Activated naive CD4-positive, alpha-beta T cell treated with anti-CD3 and anti-CD28 coated beads for 36 hours (primary cell): Measurements from ENCODE around the gene NUP98. TPM values are rescaled to one million over a fixed set of nuclear protein-coding genes. Genes with fewer than 3 reads are reported as not detected.
A peak's percentile ranks its signal among the peaks of the same experiment; 100 is the strongest.
"Not testable (repeated sequence)": the region's sequence is repeated elsewhere in the genome, so short reads cannot be mapped to it uniquely, and the experiment has no call there.

ENCODE experiments used
- CTCF ChIA-PET: fragments of 350-600 bp; sonication (Branson Sonifier 250); formaldehyde crosslinking; loops from one replicate; lab custom pipeline; 2021; ENCODE audit warnings: antibody characterized with exemption; lab: Charles Lee
- DNase-seq: peaks from one replicate; pipeline ENCODE4 v3.0.0-alpha.2; 2020
- H3K27ac Mint-ChIP-seq: one replicate; pipeline ENCODE4 v1.8.0; 2021; ENCODE audit warnings: mild to moderate bottlenecking, mixed read lengths
- H3K27me3 Mint-ChIP-seq: one replicate; pipeline ENCODE4 v1.8.0; 2021; ENCODE audit warnings: low read depth, mixed read lengths
- H3K36me3 Mint-ChIP-seq: one replicate; pipeline ENCODE4 v1.8.0; 2021; ENCODE audit warnings: low read depth, mixed read lengths
- H3K4me1 Mint-ChIP-seq: one replicate; pipeline ENCODE4 v1.8.0; 2021; ENCODE audit warnings: low read depth, mixed read lengths
- H3K4me3 Mint-ChIP-seq: one replicate; pipeline ENCODE4 v1.8.0; 2021; ENCODE audit warnings: mild to moderate bottlenecking, moderate library complexity, mixed read lengths
- H3K9me3 Mint-ChIP-seq: one replicate; pipeline ENCODE4 v1.8.0; 2021; ENCODE audit warnings: mixed read lengths
- intact Hi-C: fragments of 100-400 bp; cut with micrococcal nuclease; formaldehyde crosslinking; loops from one replicate; pipeline ENCODE4 v1.15.1; 2023
- total RNA-seq, 2 experiments: library from RNA; stranded (reverse); gene quantifications; one replicate each; pipeline ENCODE4 v1.2.3, GENCODE V29; 2021

Gene NUP98
- total RNA-seq, 2 experiments from 2014 or later: 90.8 to 97.6 TPM

GRCh38 chr11:3796002-3796311 lies 1.4 kb downstream of the NUP98 start:
- CTCF ChIA-PET: interaction anchor here (0.8 to 1.8 kb wide), 4 partner anchors 10 to 278 kb away, joined by 3 to 14 read pairs (median 4); partner anchors contain the start of gene PGAP2
- Mint-ChIP-seq H3K27ac (peak overlapping the region; percentile 98), H3K4me1 (peaks cover 60% of the 10 kb centered on the region), H3K27me3 (no peaks in the 10 kb centered on the region), H3K36me3 (peaks cover 33% of the 10 kb centered on the region), H3K9me3 (no peaks in the 10 kb centered on the region), H3K4me3 (peak overlapping the region; percentile 98)
- intact Hi-C loops: loop anchor here (5.0 kb wide), 1 partner anchor 804 kb away; the partner anchor contains the start of gene NAP1L4
- DNase-seq: no peak

GRCh38 chr11:3795131-3796001 lies 2.0 kb downstream of the NUP98 start:
- CTCF ChIA-PET: interaction anchor here (0.5 to 1.8 kb wide), 5 partner anchors 10 to 278 kb away, joined by 3 to 14 read pairs (median 3); partner anchors contain the start of gene PGAP2

GRCh38 chr11:3794387-3794786 lies 3.0 kb downstream of the NUP98 start:
- DNase-seq, H3K4me3 Mint-ChIP-seq, H3K27me3 Mint-ChIP-seq, intact Hi-C loops, CTCF ChIA-PET, H3K9me3 Mint-ChIP-seq: not testable (repeated sequence)
- peaks cover 62% of the 10 kb centered on the region for H3K4me1 Mint-ChIP-seq
- H3K27ac Mint-ChIP-seq: peak overlapping the region; percentile 41
- peaks cover 40% of the 10 kb centered on the region for H3K36me3 Mint-ChIP-seq

More at GRCh38 chr11:3795131-3796001, 2.0 kb downstream of the NUP98 start:
- Mint-ChIP-seq H3K27ac (peak overlapping the region; percentile 98), H3K27me3 (no peaks in the 10 kb centered on the region), H3K36me3 (peaks cover 38% of the 10 kb centered on the region), H3K4me1 (peaks cover 63% of the 10 kb centered on the region), H3K9me3 (no peaks in the 10 kb centered on the region), H3K4me3 (peak overlapping the region; percentile 98)
- intact Hi-C loops: loop anchor here (5.0 kb wide), 1 partner anchor 803 kb away; the partner anchor contains the start of gene NAP1L4
- DNase-seq: no peak

GRCh38 chr11:3786781-3787428 lies 10.4 kb downstream of the NUP98 start:
- intact Hi-C loops: no loop called here
- no peaks in the 10 kb centered on the region for H3K9me3 Mint-ChIP-seq
- peaks cover 34% of the 10 kb centered on the region for H3K36me3 Mint-ChIP-seq
- no peak for DNase-seq
- CTCF ChIA-PET: no interaction called here
- peak overlapping the region; percentile 50 for H3K27ac Mint-ChIP-seq
- peaks cover 75% of the 10 kb centered on the region for H3K4me1 Mint-ChIP-seq
- H3K27me3 Mint-ChIP-seq: no peaks in the 10 kb centered on the region
- H3K4me3 Mint-ChIP-seq: no peak overlapping the region

DNA sequence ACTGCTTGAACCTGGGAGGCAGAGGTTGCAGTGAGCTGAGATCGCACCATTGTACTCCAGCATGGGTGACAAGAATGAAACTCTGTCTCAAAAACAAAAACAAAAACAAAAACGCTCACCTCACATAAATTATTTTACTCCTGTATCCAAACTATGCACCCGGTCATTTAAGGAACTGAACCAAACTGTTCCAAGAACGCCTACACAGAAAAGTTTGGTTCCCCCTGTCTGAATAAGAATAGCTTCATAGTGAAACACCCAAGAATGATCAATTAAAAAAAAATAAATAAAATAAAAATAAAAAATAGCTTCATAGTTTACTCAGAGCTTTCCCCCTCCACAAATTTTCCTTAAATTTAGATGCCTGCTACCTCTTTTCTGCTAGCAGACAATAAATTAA lies 13.7 kb downstream of the NUP98 start:
- CTCF ChIA-PET: interaction anchor here (1.6 to 6.5 kb wide), 2 partner anchors 25 to 71 kb away, joined by 3 to 54 read pairs; partner anchors contain the start of gene PGAP2
- no peak for DNase-seq
- Mint-ChIP-seq H3K27ac (peak overlapping the region; percentile 72), H3K36me3 (peaks cover 39% of the 10 kb centered on the region), H3K4me3 (no peak overlapping the region), H3K27me3 (no peaks in the 10 kb centered on the region), H3K4me1 (peaks cover 65% of the 10 kb centered on the region), H3K9me3 (no peaks in the 10 kb centered on the region)
- intact Hi-C loops: no loop called here

GRCh38 chr11:3782963-3783362 lies 14.4 kb downstream of the NUP98 start:
- H3K9me3 Mint-ChIP-seq: no peaks in the 10 kb centered on the region
- H3K4me3 Mint-ChIP-seq: no peak overlapping the region
- intact Hi-C loops: no loop called here
- peak overlapping the region; percentile 35 for H3K27ac Mint-ChIP-seq
- peaks cover 60% of the 10 kb centered on the region for H3K4me1 Mint-ChIP-seq
- CTCF ChIA-PET: interaction anchor here (1.6 to 6.5 kb wide), 2 partner anchors 25 to 72 kb away, joined by 3 to 54 read pairs; partner anchors contain the start of gene PGAP2
- H3K36me3 Mint-ChIP-seq: peaks cover 43% of the 10 kb centered on the region
- no peaks in the 10 kb centered on the region for H3K27me3 Mint-ChIP-seq
- DNase-seq: no peak

DNA sequence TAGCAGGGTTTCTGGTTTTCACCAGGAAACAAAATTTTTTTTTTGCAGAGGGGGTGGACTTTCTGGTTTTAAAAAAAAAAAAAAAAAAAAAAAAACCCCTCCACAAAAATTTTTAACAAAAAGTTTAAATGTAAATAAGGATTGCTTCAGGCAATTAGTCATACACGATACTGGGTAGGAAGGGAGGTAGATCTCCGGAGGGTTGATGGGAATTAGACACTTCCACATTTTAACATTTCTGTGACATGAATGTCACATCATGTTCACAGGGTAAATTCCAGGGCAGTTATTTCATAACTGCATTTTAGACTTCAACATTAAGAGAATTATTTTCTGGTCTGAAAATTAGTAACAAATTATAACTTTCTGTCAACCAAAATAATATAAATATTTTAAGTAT lies 15.9 kb downstream of the NUP98 start:
- Mint-ChIP-seq H3K27ac (peak overlapping the region; percentile 68), H3K4me1 (peaks cover 45% of the 10 kb centered on the region), H3K27me3 (no peaks in the 10 kb centered on the region), H3K9me3 (no peaks in the 10 kb centered on the region), H3K4me3 (no peak overlapping the region), H3K36me3 (peaks cover 39% of the 10 kb centered on the region)
- CTCF ChIA-PET: interaction anchor here (1.1 to 6.5 kb wide), 3 partner anchors 9 to 290 kb away, joined by 3 to 54 read pairs (median 3); partner anchors contain the start of gene PGAP2
- intact Hi-C loops: no loop called here
- DNase-seq: no peak

- Mint-ChIP-seq H3K4me1 (no peaks in the 10 kb centered on the region), H3K9me3 (no peaks in the 10 kb centered on the region), H3K27me3 (no peaks in the 10 kb centered on the region), H3K4me3 (no peak overlapping the region), H3K36me3 (peaks cover 51% of the 10 kb centered on the region), H3K27ac (no peak overlapping the region)
- DNase-seq: no peak
- CTCF ChIA-PET: interaction anchor here (1.0 kb wide), 2 partner anchors 31 to 32 kb away, joined by 3 to 4 read pairs; partner anchors contain the start of gene PGAP2
- intact Hi-C loops: no loop called here
Observed at GRCh38 chr11:3775736-3776406, 21.5 kb downstream of the NUP98 start.

DNA sequence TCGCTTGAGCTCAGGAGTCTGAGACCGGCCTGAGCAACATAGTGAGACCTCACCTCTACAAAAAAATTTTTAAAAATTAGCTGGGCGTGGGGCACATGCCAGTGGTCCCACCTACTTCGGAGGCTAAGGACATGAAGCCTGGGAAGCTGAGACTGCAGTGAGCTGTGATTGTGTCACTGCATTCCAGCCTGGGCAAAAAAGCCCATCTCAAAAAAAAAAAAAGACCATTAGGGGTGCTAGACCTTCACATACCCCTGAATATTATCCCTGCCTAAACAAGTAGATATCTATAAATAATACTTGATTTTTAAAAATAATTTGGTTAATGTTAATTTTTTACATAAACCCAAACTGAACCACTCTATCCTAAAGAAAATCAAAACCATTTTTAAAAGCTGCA lies 24.2 kb downstream of the NUP98 start:
- DNase-seq: no peak
- no peak overlapping the region for H3K27ac Mint-ChIP-seq
- H3K4me3 Mint-ChIP-seq: no peak overlapping the region
- no peaks in the 10 kb centered on the region for H3K27me3 Mint-ChIP-seq
- H3K9me3 Mint-ChIP-seq: no peaks in the 10 kb centered on the region
- CTCF ChIA-PET: interaction anchor here (0.8 to 2.0 kb wide), 2 partner anchors 22 to 35 kb away, joined by 3 to 11 read pairs; partner anchors contain the start of gene PGAP2
- H3K4me1 Mint-ChIP-seq: no peaks in the 10 kb centered on the region
- intact Hi-C loops: loop anchor here (5.0 kb wide), 2 partner anchors 34 to 46 kb away; partner anchors contain the start of gene PGAP2
- H3K36me3 Mint-ChIP-seq: peaks cover 54% of the 10 kb centered on the region

- intact Hi-C loops: no loop called here
- no peak for DNase-seq
- Mint-ChIP-seq H3K4me1 (no peaks in the 10 kb centered on the region), H3K27ac (no peak overlapping the region), H3K36me3 (peaks cover 60% of the 10 kb centered on the region), H3K9me3 (no peaks in the 10 kb centered on the region), H3K27me3 (no peaks in the 10 kb centered on the region), H3K4me3 (no peak overlapping the region)
- CTCF ChIA-PET: no interaction called here
Observed at GRCh38 chr11:3767536-3767935, 29.8 kb downstream of the NUP98 start.

DNA sequence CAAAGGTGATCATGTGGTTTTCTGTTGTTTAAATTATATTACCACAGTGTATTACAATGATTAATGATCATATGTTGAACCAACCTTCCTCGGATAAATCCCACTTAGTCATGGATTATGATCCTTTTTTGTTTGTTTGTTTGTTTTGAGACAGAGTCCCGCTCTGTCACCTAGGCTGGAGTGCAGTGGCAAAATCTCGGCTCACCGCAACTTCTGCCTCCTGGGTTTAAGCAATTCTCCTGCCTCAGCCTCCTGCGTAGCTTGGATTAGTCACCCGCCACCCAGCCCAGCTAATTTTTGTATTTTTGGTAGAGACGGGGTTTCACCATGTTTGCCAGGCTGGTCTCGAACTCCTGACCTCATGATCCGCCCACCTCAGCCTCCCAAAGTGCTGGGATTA lies 30.5 kb downstream of the NUP98 start:
- CTCF ChIA-PET: interaction anchor here (0.8 kb wide), 1 partner anchor 42 kb away, joined by 3 read pairs; no protein-coding TSS in a partner anchor
- H3K27ac Mint-ChIP-seq, DNase-seq, intact Hi-C loops, H3K27me3 Mint-ChIP-seq, H3K4me3 Mint-ChIP-seq, H3K4me1 Mint-ChIP-seq, H3K9me3 Mint-ChIP-seq: not testable (repeated sequence)
- H3K36me3 Mint-ChIP-seq: peaks cover 58% of the 10 kb centered on the region

- intact Hi-C loops: no loop called here
- H3K4me1 Mint-ChIP-seq: no peaks in the 10 kb centered on the region
- H3K4me3 Mint-ChIP-seq: no peak overlapping the region
- H3K9me3 Mint-ChIP-seq: no peaks in the 10 kb centered on the region
- H3K27ac Mint-ChIP-seq: no peak overlapping the region
- CTCF ChIA-PET: no interaction called here
- H3K36me3 Mint-ChIP-seq: peaks cover 50% of the 10 kb centered on the region
- DNase-seq: no peak
- H3K27me3 Mint-ChIP-seq: no peaks in the 10 kb centered on the region
Observed at GRCh38 chr11:3764266-3764665, 33.1 kb downstream of the NUP98 start.
